HG03097 (cell line): ENCODE results near the gene SCN9A.
"Not testable (repeated sequence)": the region's sequence is repeated elsewhere in the genome, so short reads cannot be mapped to it uniquely, and the experiment has no call there.

ENCODE experiments used
- ATAC-seq: cut with Tn5 transposase; IDR thresholded peaks from one replicate; pipeline ENCODE4 v1.9.1; 2021; ENCODE audit not compliant: unreplicated experiment, low FRiP score

Gene SCN9A

DNA sequence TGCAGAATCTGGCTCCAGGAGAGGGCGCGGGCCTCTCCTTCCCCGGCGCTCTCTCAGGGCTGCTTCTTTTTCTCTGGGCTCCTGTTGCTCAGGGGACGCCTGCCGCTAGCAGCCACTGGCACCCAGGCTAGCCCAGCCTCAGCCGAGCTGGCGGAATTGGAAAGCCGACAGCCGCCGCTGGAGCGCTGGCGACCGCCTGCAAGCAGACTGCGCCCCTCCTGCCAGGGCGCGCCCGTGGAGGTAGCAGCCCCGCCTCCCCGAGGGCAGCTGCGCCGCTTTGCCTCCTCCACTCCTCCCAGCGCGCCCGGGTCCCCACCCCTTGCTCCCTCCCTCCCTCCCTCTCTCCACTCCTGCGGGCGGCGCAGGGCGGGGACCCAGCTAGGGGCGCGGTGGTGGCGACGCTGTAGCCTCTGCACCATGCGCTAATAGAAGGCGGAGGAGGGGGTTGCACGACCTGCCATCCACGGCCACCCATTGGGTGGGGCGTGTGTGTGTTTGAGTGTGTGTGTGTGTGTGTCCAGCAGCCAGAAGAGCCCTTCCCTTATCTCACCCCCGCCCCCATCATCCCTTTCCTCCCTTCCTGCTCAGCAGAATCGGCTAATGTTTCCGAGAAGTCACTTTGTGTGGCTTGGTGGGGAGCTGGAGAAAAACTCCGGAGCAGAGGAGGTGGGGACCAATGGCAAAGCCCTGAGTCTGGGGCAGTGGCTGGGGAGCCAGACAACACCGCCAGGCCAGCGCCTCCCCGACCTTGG is at the start of gene SCN9A:
SCN9A (minus strand) TSS at position 209 of the 752 bp plus-strand sequence. CDS start 64,188 bp downstream, outside the sequence.
- ATAC-seq: no peak

DNA sequence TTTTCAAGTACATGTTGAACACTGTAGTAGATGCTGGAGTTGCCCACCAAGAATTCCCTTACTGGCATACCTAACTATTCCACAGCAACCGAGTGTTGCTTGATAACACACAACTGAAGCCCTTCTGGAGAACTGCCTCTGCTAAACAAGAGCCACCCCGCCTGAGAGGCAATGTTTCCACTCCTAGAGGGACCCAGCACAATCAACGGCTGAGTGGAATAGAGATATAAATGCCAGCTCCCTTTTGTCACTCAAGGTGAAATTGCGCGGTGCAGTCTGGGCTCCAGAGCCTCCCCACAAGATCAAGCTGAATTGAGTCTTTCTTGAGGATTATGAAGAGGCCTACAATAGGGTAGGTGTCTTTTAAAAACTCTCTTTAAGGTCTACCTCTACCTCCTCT is 49.1 kb upstream of the SCN9A start:
- no peak for ATAC-seq

DNA sequence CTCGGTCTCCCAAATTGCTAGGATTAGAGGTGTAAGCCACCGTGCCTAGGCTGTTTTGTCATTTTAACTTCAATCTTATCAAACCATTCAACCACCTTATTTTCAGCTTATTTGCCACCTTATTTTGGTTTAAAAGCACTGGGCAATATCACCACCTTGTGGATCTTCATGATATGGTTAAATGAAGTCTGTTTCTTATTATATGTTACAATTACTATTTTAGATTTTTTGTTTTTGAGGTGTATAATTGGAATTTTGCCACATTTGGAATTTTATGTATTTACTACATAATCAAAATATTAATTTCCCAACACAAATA is 43.8 kb upstream of the SCN9A start:
- no peak for ATAC-seq

DNA sequence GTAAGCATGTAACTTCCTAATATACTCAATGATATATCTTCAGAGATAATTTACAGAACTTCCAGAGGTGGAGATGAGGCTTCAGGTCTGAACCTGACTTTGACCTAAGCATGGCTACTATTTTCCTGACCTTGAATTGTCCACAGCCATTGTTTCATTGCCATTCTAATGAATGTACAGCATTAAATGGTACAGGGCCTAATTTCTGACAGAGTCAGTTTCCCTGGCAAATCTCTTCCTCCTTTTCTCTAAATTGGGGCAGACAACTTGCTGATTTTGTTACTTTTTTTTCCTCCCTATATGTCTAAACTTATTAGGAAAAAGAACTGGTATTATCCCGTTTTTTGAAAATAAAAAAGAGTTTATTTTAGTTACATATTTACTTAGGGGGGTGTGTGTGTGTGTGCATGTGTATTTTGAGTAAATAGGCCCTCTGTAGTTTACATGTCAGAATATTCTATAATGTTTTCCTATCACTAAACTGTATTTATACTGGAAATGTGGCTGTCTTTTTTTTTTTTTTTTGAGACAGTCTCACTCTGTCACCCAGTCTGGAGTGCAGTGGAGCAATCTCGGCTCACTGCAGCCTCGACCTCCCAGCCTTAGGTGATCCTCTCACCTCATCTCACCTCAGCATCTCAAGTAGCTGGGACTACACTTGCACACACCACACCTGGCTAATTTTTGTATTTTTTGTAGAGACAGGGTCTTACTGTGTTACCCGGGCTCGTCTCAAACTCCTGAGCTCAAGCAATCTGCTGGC is 43.3 kb upstream of the SCN9A start:
- no peak for ATAC-seq

DNA sequence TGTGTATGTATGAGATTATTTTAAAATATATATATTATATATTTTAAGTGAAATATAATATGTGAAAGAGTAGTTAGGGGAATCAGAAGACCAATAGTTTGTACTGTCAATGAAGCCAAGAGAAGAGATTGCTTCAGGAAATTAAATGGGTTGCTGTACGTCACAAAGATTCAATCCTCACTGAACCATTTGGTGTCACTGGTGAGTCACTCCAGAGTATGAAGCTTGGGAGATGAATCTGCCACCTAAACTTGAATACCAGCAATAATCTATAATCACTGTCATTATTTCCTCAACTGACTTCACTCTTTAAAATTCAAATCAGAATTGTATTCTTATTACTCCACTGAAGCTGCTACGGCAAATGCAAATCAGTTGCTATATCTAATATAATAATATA is 41.9 kb upstream of the SCN9A start:
- no peak for ATAC-seq

DNA sequence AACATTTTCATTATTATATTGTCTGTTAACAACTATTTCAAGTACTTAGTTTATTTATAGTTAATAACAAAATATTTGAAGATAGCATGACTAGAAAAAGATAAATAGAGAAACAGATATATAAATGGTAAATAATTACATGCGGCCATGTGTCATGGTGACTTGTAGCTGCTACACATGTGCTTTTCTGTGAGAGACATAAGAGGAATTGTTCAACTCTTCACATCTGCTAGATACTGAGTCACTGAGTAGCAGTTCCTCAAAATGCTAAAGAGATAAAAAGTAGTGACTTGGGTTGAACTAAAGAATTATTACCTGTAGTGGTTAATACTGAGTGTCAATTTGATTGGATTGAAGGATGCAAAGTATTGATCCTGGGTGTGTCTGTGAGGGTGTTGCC is 37.5 kb upstream of the SCN9A start:
- ATAC-seq: no peak

DNA sequence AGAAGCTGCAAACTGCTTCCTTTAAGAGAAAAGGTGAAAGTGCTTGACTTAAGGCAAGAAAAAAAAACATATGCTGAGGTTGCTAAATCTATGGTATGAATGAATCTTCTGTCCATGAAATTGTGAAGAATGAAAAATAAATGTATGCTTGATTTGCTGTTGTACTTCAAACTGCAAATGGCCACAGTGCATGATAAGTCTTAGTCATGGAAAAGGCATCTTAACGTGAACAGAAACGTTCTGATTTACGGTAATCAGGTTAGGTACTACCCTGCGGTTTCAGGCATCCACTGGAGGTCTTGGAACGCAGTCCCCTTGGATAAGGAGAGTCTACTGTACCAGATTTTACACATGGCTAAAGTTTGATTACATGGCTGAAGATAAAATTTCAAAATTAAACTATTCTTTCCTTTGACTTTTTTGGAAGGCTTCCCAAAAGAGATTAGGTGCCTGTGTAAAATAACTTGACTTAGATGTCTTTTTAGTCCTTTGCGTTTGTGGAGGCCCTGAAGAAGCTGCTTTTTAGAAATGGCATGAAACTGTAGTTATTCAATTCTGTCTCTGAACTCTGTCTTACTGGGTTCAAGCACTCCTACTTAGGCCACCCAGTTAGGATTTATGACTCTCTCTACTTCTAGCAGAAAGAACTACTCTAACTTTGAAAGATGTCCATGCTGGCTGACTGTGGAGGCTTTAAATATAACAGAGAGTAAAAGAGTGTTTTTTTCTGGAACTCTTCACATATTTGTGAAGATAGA is 35.9 kb upstream of the SCN9A start:
- ATAC-seq: no peak

DNA sequence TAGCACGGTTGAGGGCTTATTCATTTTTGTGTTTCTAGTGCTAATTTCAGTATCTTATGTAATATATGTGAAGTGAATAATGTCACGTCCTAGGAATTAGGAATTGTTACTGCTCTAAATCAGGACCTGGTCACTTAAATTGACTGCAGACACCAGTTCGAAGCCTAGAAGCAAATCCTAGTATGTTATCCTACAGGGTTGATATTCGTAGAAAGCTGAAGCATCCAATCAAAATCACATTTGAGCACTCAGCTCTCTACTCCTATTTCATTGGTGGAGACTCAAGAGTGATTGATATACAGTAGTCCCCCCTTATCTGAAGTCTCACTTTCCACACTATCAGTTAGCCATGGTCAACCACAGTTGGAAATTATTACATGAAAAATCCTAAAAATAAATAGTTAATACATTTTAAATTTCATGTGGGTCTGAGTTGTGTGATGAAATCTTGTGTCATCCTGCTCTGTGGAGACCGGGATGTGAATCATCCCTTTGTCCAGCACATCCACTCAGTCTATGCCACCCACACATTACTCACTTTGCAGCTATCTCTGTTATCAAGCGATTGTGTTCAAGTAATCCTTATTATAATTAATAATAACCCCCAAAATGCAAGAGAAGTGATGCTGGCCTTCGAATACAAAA is 35.2 kb upstream of the SCN9A start:
- ATAC-seq: no peak

DNA sequence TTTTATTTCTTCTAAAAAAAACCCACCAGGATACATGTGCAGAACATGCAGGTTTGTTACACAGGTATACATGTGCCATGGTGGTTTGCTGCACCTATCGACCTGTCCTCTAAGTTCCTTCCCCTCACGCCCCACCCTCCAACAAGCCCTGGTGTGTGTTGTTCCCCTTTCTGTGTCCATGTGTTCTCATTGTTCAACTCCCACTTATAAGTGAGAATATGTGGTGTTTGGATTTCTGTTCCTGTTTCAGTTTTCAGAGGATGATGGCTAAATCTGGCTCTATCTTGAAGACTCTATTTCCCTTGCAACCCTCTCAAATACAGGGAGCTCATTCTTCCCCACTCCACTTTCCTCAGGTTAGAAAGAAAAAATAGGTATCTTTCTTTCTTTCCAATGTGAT is 32.0 kb upstream of the SCN9A start:
- ATAC-seq: not testable (repeated sequence)

DNA sequence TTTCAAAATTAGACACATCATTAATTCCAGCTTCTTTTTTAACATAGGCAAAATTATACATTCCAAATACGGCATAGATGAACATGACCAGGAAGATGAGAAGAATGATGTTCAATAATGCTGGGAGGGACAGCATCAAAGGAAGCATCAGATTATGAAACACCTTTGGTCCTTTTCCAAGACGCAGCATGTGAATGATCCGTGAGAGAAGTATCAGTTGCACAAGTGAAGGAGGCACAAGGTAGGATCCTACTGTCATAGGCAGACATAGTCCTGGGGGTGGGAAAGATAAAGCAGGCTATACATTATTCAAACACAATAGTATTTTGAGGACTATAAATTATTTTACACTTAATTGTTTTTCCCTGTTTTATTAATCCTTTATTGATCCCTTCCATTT is 30.6 kb upstream of the SCN9A start:
- ATAC-seq: no peak

DNA sequence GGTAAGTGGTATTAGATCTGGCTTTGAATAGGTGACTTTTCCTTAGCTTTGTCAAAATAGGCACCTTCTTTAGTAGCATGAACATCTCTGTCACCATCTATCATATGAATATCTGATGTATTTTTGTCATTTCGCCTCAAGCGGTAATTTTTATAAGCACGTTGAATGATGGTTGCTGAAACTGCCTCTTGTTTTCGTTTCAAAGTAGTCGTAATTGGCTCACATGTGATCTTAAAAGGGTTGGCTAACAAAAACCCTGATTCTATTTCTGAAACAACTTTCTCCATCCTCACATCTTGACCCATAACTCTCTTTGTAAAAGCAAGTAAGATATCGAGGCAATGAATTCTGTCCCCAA is 29.8 kb upstream of the SCN9A start:
- ATAC-seq: no peak

DNA sequence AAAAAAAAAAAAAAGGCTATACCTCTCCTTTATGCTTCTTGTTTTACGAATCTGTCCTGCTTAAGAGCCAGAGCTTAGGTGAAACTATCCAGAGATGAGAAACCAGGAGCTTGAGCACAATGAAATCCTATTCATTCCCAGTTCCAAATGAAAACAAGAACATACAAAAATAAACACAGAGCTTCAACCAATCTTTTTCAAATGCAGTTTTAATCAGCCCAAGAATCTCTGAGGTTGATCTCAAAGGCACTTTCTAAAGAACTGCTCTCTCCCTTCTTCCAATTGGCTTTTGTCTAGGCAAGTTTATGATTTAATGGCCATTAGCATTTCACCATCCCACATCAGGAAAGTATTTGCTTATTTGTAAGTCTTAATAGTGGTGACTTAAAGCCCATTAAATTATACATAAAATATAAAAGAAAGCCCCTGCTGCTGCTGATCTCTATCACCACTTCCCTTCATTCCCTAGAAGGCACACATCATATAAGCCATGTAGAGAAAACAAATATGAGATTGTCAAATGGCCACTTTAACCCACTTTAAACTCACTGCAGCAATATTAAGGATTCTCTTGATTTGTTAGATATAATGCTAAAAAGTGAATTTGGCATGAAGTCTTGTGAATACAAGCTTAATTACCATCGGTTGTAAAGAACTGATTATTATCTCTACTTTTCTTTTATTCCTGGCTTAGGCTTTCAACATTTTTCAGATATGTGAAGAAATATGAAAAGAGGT is 29.3 kb upstream of the SCN9A start:
- no peak for ATAC-seq

DNA sequence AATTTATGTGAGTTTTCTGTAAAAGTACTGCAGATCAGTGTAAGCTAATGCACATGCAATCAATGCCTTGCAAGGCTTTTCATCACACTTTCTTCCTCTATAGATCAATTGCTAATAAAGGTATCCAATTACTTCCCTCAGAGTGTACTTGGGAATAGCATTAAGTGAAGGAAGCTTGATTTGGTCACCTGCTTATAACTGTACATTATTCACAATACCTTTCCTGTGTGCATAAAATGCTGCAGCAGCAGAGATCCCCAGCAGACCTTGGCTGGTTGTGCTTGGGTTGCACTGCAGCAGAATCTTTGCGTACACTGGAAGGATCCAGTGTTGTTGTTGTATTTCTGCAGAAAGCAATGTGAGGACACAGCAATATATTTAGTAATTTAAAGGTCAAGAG is 18.5 kb upstream of the SCN9A start:
- ATAC-seq: no peak

DNA sequence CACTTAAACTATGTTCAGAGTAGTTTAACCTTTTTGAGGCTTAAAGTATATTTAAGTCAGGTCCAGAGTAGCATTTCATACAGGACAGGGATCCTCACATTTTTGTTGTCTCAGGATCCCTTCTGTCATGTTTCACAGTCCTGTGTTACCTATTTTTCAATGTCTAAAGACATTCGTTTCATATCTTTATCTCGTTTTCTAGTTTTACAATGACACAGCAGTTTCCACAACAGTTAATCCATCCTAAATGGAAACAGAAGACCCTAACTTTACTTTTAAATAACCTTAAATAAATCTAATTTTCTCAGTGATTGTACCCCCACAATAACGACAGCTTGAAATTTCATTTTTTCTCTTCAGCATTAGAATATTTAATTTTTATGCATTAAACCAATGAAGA is 17.3 kb upstream of the SCN9A start:
- ATAC-seq: no peak

DNA sequence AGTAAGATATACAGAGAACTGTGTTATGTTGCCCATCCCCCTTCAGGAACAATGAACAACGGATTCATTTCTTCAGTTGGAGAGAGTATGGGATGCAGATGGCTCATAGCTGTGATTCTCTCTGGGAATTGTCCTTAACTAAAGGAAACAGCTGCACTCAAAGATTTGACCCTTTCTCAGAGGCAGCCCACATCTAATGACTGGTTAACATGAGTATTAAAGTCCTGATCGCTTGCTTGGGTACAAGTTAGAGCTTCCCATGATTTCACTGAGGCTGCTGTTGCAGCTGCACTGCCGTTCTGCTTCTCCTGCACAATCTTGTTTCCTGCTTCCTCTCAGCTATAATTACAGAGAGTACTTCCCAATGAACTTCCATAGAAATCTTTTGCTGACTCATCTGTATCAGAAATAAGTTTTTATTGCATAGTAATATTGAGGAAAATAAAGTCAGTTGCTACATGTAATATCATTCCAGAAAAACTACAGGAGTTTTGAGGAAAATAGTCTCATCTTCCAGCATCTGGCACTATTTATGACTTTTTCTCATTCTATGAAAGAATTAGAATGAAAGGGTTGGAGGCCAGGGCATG is 12.8 kb upstream of the SCN9A start:
- ATAC-seq: no peak

DNA sequence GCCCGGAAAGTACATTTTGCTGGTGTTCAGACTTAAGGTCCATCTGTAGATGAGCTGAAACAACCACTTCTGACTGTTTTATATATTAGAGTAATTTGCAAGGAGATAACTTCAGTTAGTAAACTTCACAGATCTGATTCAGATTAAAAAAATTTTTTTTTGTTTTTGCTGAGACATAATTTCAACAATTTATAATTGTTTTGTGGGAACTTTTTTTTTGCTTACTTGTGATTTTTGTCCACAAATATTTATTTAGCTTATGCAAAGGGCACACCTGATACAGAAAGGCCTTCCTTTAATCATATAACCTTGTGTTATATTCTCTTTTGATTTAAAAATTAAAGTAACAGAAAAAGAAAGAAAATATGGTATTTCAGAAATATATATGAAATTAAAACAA is 9.6 kb upstream of the SCN9A start:
- ATAC-seq: no peak

DNA sequence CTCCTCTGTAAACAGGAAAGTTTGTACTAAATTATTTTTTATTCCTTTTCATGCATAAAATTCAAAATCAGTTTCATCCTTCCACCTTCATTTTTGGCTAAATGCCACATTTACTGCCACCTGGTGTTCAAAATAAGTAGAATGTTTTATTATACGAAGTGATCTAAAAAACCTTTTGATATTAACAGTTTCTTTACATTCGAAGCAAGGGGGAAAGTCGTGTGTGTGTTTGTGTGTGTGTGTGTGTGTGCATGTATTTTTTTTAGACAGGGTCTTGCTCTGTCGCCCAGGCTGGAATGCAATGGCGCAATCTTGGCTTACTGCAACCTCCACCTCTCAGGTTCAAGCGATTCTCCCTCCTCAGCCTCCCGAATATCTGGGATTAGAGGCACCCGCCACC is 9.0 kb upstream of the SCN9A start:
- no peak for ATAC-seq

DNA sequence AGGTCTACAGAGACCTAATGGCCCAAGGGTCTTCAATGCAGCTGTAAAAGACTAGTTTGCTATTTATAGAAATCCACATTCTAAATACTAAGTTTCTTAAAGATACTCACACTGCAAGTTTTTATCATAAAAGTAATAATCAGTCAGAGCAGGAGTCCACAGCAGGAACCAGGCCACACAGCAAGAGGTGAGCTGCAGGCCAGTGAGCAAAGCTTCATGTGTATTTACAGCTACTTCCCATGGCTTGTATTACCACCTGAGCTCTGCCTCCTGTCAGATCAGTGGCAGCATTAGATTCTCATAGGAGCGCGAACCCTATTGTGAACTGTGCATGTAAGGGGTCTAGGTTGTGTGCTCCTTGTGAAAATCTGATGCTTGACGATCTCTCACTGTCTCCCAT is 6.7 kb upstream of the SCN9A start:
- ATAC-seq: no peak

DNA sequence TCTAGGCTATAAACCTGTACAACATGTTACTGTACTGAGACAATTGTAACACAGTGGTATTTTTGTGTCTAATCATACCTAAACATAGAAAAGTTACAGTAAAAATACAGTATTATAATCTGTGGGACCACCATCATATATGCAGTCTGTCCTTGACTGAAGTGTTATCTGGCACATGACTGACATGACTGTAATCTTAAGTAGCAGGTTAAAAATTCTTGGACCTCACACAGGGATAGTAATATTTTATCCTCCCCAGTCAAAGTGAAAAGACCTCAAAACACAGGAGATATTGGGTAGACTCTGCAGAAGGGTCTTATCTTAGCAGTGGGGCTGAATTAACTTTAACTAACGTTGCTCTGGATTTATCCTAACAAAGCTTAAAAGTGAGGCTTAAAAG is 4.9 kb upstream of the SCN9A start:
- no peak for ATAC-seq

DNA sequence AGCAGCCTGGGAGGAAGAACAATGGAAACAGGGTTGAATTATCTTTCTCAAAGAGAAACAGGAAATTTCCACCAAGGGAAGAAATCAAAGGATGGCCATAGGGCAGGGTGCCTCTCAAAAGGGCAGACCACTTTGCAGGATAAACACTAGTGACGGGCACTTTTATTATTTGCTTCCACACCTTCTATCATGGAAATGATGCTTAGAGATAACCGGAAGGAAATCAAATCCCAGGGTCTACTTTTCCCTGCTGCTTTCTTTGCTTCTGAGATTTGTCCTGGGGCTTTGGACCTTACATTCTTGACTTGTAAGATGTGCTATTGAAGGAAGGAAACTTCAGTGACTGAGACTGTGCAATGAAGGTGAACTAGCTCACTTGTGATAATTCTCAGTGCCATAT is 1.1 kb upstream of the SCN9A start:
- ATAC-seq: no peak
